ENCODE results near the gene GDNF. TPM values are rescaled to one million over a fixed set of nuclear protein-coding genes. Genes with fewer than 3 reads are reported as not detected.

GDNF gene, protein sequence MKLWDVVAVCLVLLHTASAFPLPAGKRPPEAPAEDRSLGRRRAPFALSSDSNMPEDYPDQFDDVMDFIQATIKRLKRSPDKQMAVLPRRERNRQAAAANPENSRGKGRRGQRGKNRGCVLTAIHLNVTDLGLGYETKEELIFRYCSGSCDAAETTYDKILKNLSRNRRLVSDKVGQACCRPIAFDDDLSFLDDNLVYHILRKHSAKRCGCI
- under 1 TPM in 2 of 4 donors, not detected in 2; 0.30 to 0.95 TPM for total RNA-seq

- intact Hi-C loops (cut with DNase I) = loop anchor here (5.0 kb wide), 1 partner anchor 353 kb away; no protein-coding TSS in a partner anchor
- no peaks in the 10 kb centered on the region for H3K36me3 ChIP-seq
- no peak for TF ChIP-seq CTCF (IDR thresholded peaks at IDR 0.05)
- peak in 1 of 4 donors; percentile 38 for TF ChIP-seq POLR2A (IDR thresholded peaks at IDR 0.05)
- peaks cover 0 to 99% (median 14%) of the 10 kb centered on the region in 4 donors for H3K27me3 ChIP-seq
- peak within 1 kb of the TSS; percentile 25 to 73 (median 49) for H3K4me3 ChIP-seq
- peaks cover 27 to 61% (median 30%) of the 10 kb centered on the region in 3 donors for H3K4me1 ChIP-seq
- no peak for DNase-seq
- H3K27ac ChIP-seq = peak within 1 kb of the TSS; percentile 45 to 82 (median 65)
- 0 to 6% methylated on average over 3 to 8 of the region's 66 CpGs for WGBS, 2 donors
- no peaks in the 10 kb centered on the region for H3K9me3 ChIP-seq
Observed at GRCh38 chr5:37839407-37840052, at the start of gene GDNF. GDNF (minus strand) TSS chr5:37840041; CDS start chr5:37834796, 5,245 bp downstream.

DNA sequence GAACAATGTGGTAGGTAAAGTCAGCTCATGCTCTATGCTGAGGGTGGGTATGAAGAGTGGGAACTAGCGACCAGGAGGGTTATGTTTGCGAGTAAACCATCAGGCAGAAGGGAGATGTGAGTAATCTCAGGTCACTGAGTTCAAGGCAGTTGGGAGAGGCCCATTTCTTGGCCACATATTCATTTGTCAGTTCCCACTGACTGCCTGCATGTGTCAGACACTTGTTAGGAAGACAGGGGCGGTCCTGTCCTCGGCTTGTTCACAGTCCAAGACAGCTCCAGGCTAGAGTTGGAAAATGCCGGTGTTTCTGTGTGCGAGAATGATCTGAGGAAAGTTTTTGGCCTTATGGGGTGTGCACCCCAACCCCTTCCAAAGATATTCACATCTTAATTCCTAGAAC, 48.6 kb upstream of the GDNF start:
- H3K4me3 ChIP-seq = no peak overlapping the region
- WGBS, 2 donors = 26 to 53% methylated on average over 2 to 6 of the region's 6 CpGs
- peaks cover 0 to 8% (median 0%) of the 10 kb centered on the region in 4 donors for H3K27me3 ChIP-seq
- TF ChIP-seq CTCF (IDR thresholded peaks at IDR 0.05) (no peak), POLR2A (IDR thresholded peaks at IDR 0.05) (no peak)
- H3K4me1 ChIP-seq = peaks cover 0 to 11% (median 0%) of the 10 kb centered on the region in 3 donors
- no peaks in the 10 kb centered on the region for H3K36me3 ChIP-seq
- DNase-seq = no peak
- intact Hi-C loops (cut with DNase I) = no loop called here
- no peaks in the 10 kb centered on the region for H3K9me3 ChIP-seq
- no peak overlapping the region for H3K27ac ChIP-seq

- intact Hi-C loops (cut with DNase I) = no loop called here
- no peak for DNase-seq
- 19 to 42% methylated on average over 7 to 9 of the region's 9 CpGs for WGBS, 2 donors
- Histone ChIP-seq H3K4me3 (no peak overlapping the region), H3K4me1 (peaks cover 0 to 11% (median 0%) of the 10 kb centered on the region in 3 donors), H3K36me3 (no peaks in the 10 kb centered on the region), H3K27ac (no peak overlapping the region), H3K27me3 (peaks cover 0 to 8% (median 0%) of the 10 kb centered on the region in 4 donors), H3K9me3 (no peaks in the 10 kb centered on the region)
- no peak for TF ChIP-seq POLR2A (IDR thresholded peaks at IDR 0.05)
- TF ChIP-seq CTCF (IDR thresholded peaks at IDR 0.05) = no peak
Observed at GRCh38 chr5:37886242-37886905, 46.5 kb upstream of the GDNF start.

- TF ChIP-seq POLR2A (IDR thresholded peaks at IDR 0.05) = no peak
- no peak for TF ChIP-seq CTCF (IDR thresholded peaks at IDR 0.05)
- intact Hi-C loops (cut with DNase I) = no loop called here
Observed at GRCh38 chr5:37882636-37883035, 42.8 kb upstream of the GDNF start.

GRCh38 chr5:37881359-37881758, 41.5 kb upstream of the GDNF start:
- no peak for DNase-seq
- Histone ChIP-seq H3K27ac (no peak overlapping the region), H3K4me1 (peaks cover 0 to 4% (median 0%) of the 10 kb centered on the region in 3 donors), H3K4me3 (no peak overlapping the region), H3K27me3 (peaks cover 0 to 6% (median 0%) of the 10 kb centered on the region in 4 donors), H3K36me3 (no peaks in the 10 kb centered on the region), H3K9me3 (no peaks in the 10 kb centered on the region)
- WGBS, 2 donors = 82 to 88% methylated on average over 3 of the region's 3 CpGs
- intact Hi-C loops (cut with DNase I) = no loop called here
- no peak for TF ChIP-seq CTCF (IDR thresholded peaks at IDR 0.05)
- TF ChIP-seq POLR2A (IDR thresholded peaks at IDR 0.05) = no peak

More at GRCh38 chr5:37882636-37883035, 42.8 kb upstream of the GDNF start:
- H3K27me3 ChIP-seq = peaks cover 0 to 8% (median 0%) of the 10 kb centered on the region in 4 donors
- no peaks in the 10 kb centered on the region for H3K9me3 ChIP-seq
- no peak for DNase-seq
- no peak overlapping the region for H3K4me3 ChIP-seq
- WGBS, 2 donors = 35 to 52% methylated on average over 3 of the region's 3 CpGs
- H3K36me3 ChIP-seq = no peaks in the 10 kb centered on the region
- H3K27ac ChIP-seq = no peak overlapping the region
- H3K4me1 ChIP-seq = peaks cover 0 to 11% (median 0%) of the 10 kb centered on the region in 3 donors

Data from esophagus squamous epithelium (tissue), 5 donors.